ENCODE results near the gene TOP2A. TPM values are rescaled to one million over a fixed set of nuclear protein-coding genes. Genes with fewer than 3 reads are reported as not detected.

Gene TOP2A
- total RNA-seq, 1 experiment from 2014 or later: 230 TPM

- Histone ChIP-seq H3K79me2 (ENCODE audit: insufficient read depth, low read length) (no peaks in the 10 kb centered on the region), H3K4ac (ENCODE audit: low read depth, low read length) (no peak overlapping the region), H3K27ac (ENCODE audit: insufficient read length, low read depth, low read length) (no peak overlapping the region), H3K27me3 (ENCODE audit: insufficient read depth, low read length) (no peaks in the 10 kb centered on the region), H3T11ph (ENCODE audit: low read length) (no peak overlapping the region), H2AK5ac (ENCODE audit: insufficient read length, low read length) (no peak overlapping the region), H2BK120ac (ENCODE audit: low read depth, low read length, poor library complexity, severe bottlenecking) (no peak overlapping the region), H2AFZ (ENCODE audit: low read length) (no peak overlapping the region), H3K23ac (ENCODE audit: insufficient read length, low read depth, low read length) (no peak overlapping the region), H4K8ac (replicated peaks; ENCODE audit: insufficient read length, low read depth, low read length) (no peak overlapping the region), H3K9me3 (ENCODE audit: control insufficient read depth, low read depth, low read length) (no peaks in the 10 kb centered on the region), H3K14ac (ENCODE audit: insufficient read depth, low read length) (no peak overlapping the region; the same call in 1 of the 2 replicates), H2BK15ac (ENCODE audit: low read depth, low read length) (no peak overlapping the region), H3K56ac (ENCODE audit: insufficient read length, low read depth, low read length) (no peak overlapping the region), H3K23me2 (ENCODE audit: insufficient read length, low read depth, low read length, poor library complexity, severe bottlenecking) (no peaks in the 10 kb centered on the region), H4K91ac (ENCODE audit: insufficient read length, low read depth, low read length) (no peak overlapping the region), H3K4me1 (ENCODE audit: insufficient read depth, low read length) (peaks cover 7% of the 10 kb centered on the region; the same call in 1 of the 2 replicates), H2BK5ac (ENCODE audit: insufficient read length, low read length) (no peak overlapping the region), H3K9ac (ENCODE audit: extremely low read depth, insufficient read length, low read length) (no peak overlapping the region), H4K20me1 (ENCODE audit: control insufficient read depth, insufficient read depth, insufficient read length) (peaks cover 2% of the 10 kb centered on the region), H3K18ac (ENCODE audit: insufficient read length, low read depth, low read length) (no peak overlapping the region), H2BK20ac (ENCODE audit: low read depth, low read length, poor library complexity, severe bottlenecking) (no peak overlapping the region), H4K5ac (ENCODE audit: insufficient read length, low read depth, low read length) (no peak overlapping the region), H2BK12ac (ENCODE audit: insufficient read length, low read depth, low read length) (no peak overlapping the region), H3K79me1 (ENCODE audit: insufficient read depth, low read depth, low read length, poor library complexity, severe bottlenecking) (no peaks in the 10 kb centered on the region), H3K4me2 (ENCODE audit: insufficient read depth, insufficient read length, low read length) (no peak overlapping the region)
- Mint-ChIP-seq H3K27me3 (ENCODE audit: low read depth) (no peaks in the 10 kb centered on the region), H3K4me3 (no peak overlapping the region), H3K27ac (peak overlapping the region in 1 of 3 experiments; percentile 76; a peak in 1 of 7 replicates), H3K9me3 (peaks cover 2 to 3% of the 10 kb centered on the region in 2 experiments; a peak in 1 of 5 replicates), H3K36me3 (ENCODE audit: insufficient read depth in 1 of 3, low read depth in 3 of 3) (peaks cover 18 to 26% (median 21%) of the 10 kb centered on the region in 3 experiments; a peak in 6 of 7 replicates), H3K4me1 (peaks cover 34 to 52% of the 10 kb centered on the region in 2 experiments)
- no peak for TF ChIP-seq CTCF (conservative IDR thresholded peaks at IDR 0.05)
- no CpG with 5 or more reads among the region's 8 CpGs for WGBS (ENCODE audit: extremely low coverage, insufficient read length, low lambda C conversion rate)
- no peak for DNase-seq
These were observed 42.2 kb upstream of the TOP2A start for GRCh38 chr17:40459636-40460603.
